Stimulated activated naive CD8-positive, alpha-beta T cell treated with anti-CD3 and anti-CD28 coated beads, Interleukin-15, amount 100 ng/mL, for 72 hours (primary cell): ENCODE measurements around the gene CEP350.
"Not testable (repeated sequence)": the region's sequence is repeated elsewhere in the genome, so short reads cannot be mapped to it uniquely, and the experiment has no call there.

Experiments used
- ATAC-seq: fragments of 150-1000 bp; cut with Tn5 transposase; 2 replicates; pipeline ENCODE4 v1.10.0; 2021; ENCODE audit warnings: mild to moderate bottlenecking, moderate library complexity
- DNase-seq, 2 donors: peaks; one replicate each; pipeline ENCODE4 v3.0.0; 2021 to 2022
- H3K27ac Mint-ChIP-seq, 2 donors: one replicate each; pipeline ENCODE4 v1.8.0; 2022; ENCODE audit warnings: mild to moderate bottlenecking in 2 of 2, mixed read lengths in 2 of 2, moderate library complexity in 2 of 2
- H3K27me3 Mint-ChIP-seq: one replicate; pipeline ENCODE4 v1.8.0; 2022; ENCODE audit warnings: mixed read lengths
- H3K4me1 Mint-ChIP-seq: one replicate; pipeline ENCODE4 v1.8.0; 2022; ENCODE audit warnings: mild to moderate bottlenecking, mixed read lengths
- H3K4me3 Mint-ChIP-seq, 2 donors: one replicate each; pipeline ENCODE4 v1.8.0; 2022; ENCODE audit warnings: mild to moderate bottlenecking in 2 of 2, mixed read lengths in 2 of 2, moderate library complexity in 1 of 2
- H3K9me3 Mint-ChIP-seq, 2 donors: one replicate each; pipeline ENCODE4 v1.8.0; 2022; ENCODE audit warnings: mixed read lengths in 2 of 2

Gene CEP350

GRCh38 chr1:180003026-180003695 is 48.6 kb downstream of the CEP350 start:
- no peak for ATAC-seq
- Mint-ChIP-seq H3K4me3 (no peak overlapping the region), H3K9me3 (no peaks in the 10 kb centered on the region), H3K27ac (no peak overlapping the region), H3K27me3 (no peaks in the 10 kb centered on the region), H3K4me1 (peaks cover 6% of the 10 kb centered on the region)
- DNase-seq, result no peak

- H3K4me3 Mint-ChIP-seq, H3K27me3 Mint-ChIP-seq, H3K4me1 Mint-ChIP-seq, H3K9me3 Mint-ChIP-seq, H3K27ac Mint-ChIP-seq, ATAC-seq, DNase-seq: not testable (repeated sequence)
Observed at GRCh38 chr1:180006762-180007161, 52.2 kb downstream of the CEP350 start.

DNA sequence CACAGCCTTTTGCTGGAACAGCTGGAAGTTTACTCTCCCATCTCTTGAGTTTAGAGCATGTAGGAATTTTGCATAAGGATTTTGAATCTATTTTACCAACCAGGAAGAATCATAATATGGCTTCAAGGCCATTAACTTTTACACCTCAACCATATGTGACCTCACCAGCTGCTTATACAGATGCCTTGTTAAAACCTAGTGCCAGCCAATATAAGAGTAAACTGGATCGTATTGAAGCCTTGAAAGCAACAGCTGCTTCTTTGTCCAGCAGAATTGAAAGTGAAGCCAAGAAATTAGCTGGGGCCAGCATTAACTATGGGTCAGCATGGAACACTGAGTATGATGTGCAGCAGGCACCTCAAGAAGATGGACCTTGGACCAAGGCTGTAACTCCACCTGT is 65.4 kb downstream of the CEP350 start:
- DNase-seq, result no peak
- H3K4me3 Mint-ChIP-seq, result no peak overlapping the region
- peak overlapping the region; percentile 10 to 44 for H3K27ac Mint-ChIP-seq
- H3K4me1 Mint-ChIP-seq, result no peaks in the 10 kb centered on the region
- H3K9me3 Mint-ChIP-seq, result no peaks in the 10 kb centered on the region
- ATAC-seq, result no peak
- H3K27me3 Mint-ChIP-seq, result no peaks in the 10 kb centered on the region

GRCh38 chr1:180026556-180026955 is 71.9 kb downstream of the CEP350 start:
- ATAC-seq, result no peak
- DNase-seq, result no peak
- Mint-ChIP-seq H3K27me3 (no peaks in the 10 kb centered on the region), H3K9me3 (no peaks in the 10 kb centered on the region), H3K4me3 (no peak overlapping the region), H3K4me1 (no peaks in the 10 kb centered on the region), H3K27ac (no peak overlapping the region)

DNA sequence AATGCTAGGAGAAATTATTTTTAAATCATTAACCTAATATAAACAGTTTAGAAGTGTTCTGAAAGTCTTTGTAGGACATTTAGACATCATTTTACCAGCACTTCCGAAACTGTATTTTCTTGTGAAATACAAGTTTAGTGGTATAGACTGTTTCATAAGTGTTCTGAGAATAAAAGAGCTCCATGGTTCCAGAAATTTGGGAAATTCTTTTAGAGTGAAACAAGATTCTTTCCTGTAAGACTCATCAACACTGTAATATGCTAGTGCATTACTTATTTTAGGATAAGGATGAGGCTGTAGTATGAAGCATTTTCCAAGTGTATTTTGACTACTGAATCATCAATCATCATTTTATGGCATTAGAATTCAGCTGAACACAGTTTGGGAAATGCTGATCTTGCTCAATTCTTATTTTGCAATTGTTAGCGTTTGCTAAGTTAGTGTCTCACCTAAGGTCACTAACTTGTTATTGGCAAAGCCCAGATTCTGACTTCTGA is 73.4 kb downstream of the CEP350 start:
- Mint-ChIP-seq H3K27me3 (no peaks in the 10 kb centered on the region), H3K9me3 (no peaks in the 10 kb centered on the region), H3K4me3 (no peak overlapping the region), H3K27ac (no peak overlapping the region), H3K4me1 (no peaks in the 10 kb centered on the region)
- no peak for ATAC-seq
- DNase-seq, result no peak

GRCh38 chr1:180028864-180029263 is 74.3 kb downstream of the CEP350 start:
- ATAC-seq (no peak), DNase-seq (no peak)
- Mint-ChIP-seq H3K4me3 (no peak overlapping the region), H3K9me3 (no peaks in the 10 kb centered on the region), H3K27ac (no peak overlapping the region), H3K4me1 (no peaks in the 10 kb centered on the region), H3K27me3 (no peaks in the 10 kb centered on the region)

DNA sequence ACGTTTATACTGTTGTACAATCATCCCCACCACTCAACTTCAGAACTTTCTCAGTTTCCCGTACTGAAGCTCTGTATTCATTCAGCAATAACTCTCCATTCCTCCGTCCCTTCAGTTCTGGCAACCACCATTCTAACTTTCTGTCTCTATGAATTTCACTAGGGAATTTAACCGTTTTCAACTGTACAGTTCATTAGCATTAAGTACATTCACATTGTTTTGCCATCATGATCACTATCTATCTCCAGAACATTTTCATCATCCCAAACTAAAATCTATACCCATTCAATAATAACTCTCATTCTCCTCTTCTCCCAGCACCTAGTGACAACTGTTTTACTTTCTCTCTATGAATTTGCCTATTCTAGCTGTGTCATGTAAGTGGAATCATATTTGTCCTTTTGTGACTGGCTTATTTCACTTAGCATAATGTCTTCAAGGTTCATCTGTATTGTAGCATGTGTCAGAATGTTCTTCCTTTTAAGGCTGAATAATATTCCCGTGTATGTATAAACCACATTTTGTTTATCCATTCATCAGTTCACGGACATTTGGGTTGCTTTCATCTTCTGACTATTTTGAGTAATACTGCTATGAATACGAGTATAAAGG is 75.0 kb downstream of the CEP350 start:
- DNase-seq (no peak), ATAC-seq (no peak)
- no peaks in the 10 kb centered on the region for H3K4me1 Mint-ChIP-seq
- H3K27me3 Mint-ChIP-seq, result no peaks in the 10 kb centered on the region
- H3K9me3 Mint-ChIP-seq, result no peaks in the 10 kb centered on the region
- H3K27ac Mint-ChIP-seq, result no peak overlapping the region
- no peak overlapping the region for H3K4me3 Mint-ChIP-seq

DNA sequence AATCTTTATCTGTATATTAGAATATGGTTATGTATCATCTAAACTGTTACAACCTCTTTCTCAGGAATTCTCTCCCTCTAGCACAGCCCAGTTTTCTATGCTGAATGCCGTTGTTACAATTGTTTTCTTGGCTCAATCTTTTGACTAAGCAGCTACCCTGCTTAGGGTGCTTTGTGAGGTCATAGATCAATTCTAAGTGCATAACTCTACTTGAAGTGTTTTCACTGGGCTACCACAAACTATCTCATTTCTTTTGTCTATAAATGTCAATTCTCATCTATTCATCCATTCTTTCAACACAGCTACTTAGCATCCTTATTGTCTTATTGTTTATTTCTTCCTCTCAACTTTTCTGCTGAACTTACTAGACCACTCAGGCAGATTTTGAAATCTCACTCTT is 77.1 kb downstream of the CEP350 start:
- Mint-ChIP-seq H3K9me3 (no peaks in the 10 kb centered on the region), H3K4me3 (no peak overlapping the region), H3K4me1 (no peaks in the 10 kb centered on the region), H3K27ac (no peak overlapping the region), H3K27me3 (no peaks in the 10 kb centered on the region)
- DNase-seq (no peak), ATAC-seq (no peak)

DNA sequence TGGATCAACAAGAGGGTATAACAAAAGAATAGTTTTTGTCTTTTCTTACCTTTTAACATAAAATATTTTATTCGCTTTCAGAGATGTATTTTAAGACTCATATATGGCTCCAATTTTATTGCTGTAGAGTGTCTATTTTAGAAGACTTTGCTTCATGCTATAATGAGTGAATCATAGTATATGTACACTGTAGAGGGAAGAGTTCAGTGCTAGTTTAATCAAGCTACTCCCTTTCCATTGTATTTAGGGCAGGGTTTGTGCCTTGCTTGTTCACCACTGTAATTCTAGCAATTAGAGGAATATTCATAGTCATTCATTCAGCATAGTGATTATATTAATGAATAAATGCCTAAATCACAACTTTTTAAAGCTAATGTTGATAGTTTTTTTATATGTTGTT is 78.8 kb downstream of the CEP350 start:
- no peak overlapping the region for H3K4me3 Mint-ChIP-seq
- ATAC-seq, result no peak

GRCh38 chr1:180040034-180040433 is 85.4 kb downstream of the CEP350 start:
- H3K27ac Mint-ChIP-seq, result no peak overlapping the region

More for the DNA sequence above, 78.8 kb downstream of the CEP350 start:
- Mint-ChIP-seq H3K27ac (no peak overlapping the region), H3K9me3 (no peaks in the 10 kb centered on the region), H3K27me3 (no peaks in the 10 kb centered on the region), H3K4me1 (no peaks in the 10 kb centered on the region)
- DNase-seq, result no peak

GRCh38 chr1:180041582-180041981 is 87.0 kb downstream of the CEP350 start:
- no peak for DNase-seq
- H3K27me3 Mint-ChIP-seq, result no peaks in the 10 kb centered on the region

More at GRCh38 chr1:180040034-180040433, 85.4 kb downstream of the CEP350 start:
- Mint-ChIP-seq H3K4me1 (no peaks in the 10 kb centered on the region), H3K9me3 (no peaks in the 10 kb centered on the region), H3K4me3 (no peak overlapping the region), H3K27me3 (no peaks in the 10 kb centered on the region)
- DNase-seq, result no peak
- no peak for ATAC-seq

GRCh38 chr1:180042988-180043622 is 88.5 kb downstream of the CEP350 start:
- DNase-seq, result no peak
- no peak for ATAC-seq
- Mint-ChIP-seq H3K4me1 (peaks cover 13% of the 10 kb centered on the region), H3K9me3 (no peaks in the 10 kb centered on the region), H3K27ac (peak overlapping the region in 1 of 2 donors; percentile 2), H3K27me3 (no peaks in the 10 kb centered on the region), H3K4me3 (no peak overlapping the region)

More at GRCh38 chr1:180041582-180041981, 87.0 kb downstream of the CEP350 start:
- no peak overlapping the region for H3K4me3 Mint-ChIP-seq
- H3K27ac Mint-ChIP-seq, result no peak overlapping the region
- no peaks in the 10 kb centered on the region for H3K4me1 Mint-ChIP-seq
- no peak for ATAC-seq
- H3K9me3 Mint-ChIP-seq, result no peaks in the 10 kb centered on the region

DNA sequence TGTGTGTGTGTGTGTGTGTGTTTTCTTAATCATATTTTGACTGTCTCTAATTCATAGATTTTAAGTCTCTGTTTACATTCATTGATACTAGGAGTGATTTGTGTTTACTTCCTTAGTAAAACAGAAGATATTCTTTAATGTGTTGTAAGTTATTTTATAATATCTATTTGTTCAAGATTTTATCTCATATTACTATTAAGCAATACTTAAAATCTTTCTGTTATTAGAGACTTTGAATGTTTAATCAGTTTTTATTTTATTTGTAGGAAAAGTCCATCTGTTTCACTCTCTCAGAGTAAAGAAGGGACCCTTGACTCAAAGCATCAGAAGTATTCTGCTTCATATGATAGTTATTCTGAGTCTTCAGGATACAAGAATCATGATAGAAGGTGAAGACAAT is 89.2 kb downstream of the CEP350 start:
- DNase-seq, result no peak
- ATAC-seq, result no peak
- Mint-ChIP-seq H3K9me3 (no peaks in the 10 kb centered on the region), H3K27ac (no peak overlapping the region), H3K4me3 (no peak overlapping the region), H3K4me1 (peaks cover 17% of the 10 kb centered on the region), H3K27me3 (no peaks in the 10 kb centered on the region)

DNA sequence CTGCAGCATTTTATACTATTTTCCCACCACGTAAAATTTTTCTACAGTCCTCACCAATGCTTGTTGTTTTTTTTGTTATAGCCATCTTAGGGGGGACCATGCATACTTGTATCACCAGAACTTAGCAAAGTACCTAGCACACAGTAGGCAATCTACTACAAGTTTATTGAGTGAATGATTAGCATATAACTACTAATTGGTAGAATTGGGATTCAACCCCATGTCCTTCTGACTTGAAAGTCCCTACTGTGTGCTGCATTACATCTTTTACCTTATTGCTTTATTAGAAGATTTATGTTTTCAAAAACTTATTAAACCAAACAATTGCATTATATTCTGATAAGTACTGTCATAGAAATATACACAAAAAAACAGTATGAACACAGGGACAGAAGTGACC is 92.1 kb downstream of the CEP350 start:
- H3K27me3 Mint-ChIP-seq, result no peaks in the 10 kb centered on the region
- DNase-seq (no peak), ATAC-seq (no peak)
- no peak overlapping the region for H3K4me3 Mint-ChIP-seq
- H3K27ac Mint-ChIP-seq, result no peak overlapping the region
- H3K9me3 Mint-ChIP-seq, result no peaks in the 10 kb centered on the region
- H3K4me1 Mint-ChIP-seq, result peaks cover 17% of the 10 kb centered on the region

- H3K4me1 Mint-ChIP-seq, result peaks cover 5% of the 10 kb centered on the region
- H3K27me3 Mint-ChIP-seq, result no peaks in the 10 kb centered on the region
- no peak overlapping the region for H3K4me3 Mint-ChIP-seq
- no peak overlapping the region for H3K27ac Mint-ChIP-seq
- DNase-seq, result no peak
- no peak for ATAC-seq
- H3K9me3 Mint-ChIP-seq, result no peaks in the 10 kb centered on the region
Observed at GRCh38 chr1:180053594-180054567, 99.3 kb downstream of the CEP350 start.
